ENCODE data around the gene NEK1.

The NEK1 gene

DNA sequence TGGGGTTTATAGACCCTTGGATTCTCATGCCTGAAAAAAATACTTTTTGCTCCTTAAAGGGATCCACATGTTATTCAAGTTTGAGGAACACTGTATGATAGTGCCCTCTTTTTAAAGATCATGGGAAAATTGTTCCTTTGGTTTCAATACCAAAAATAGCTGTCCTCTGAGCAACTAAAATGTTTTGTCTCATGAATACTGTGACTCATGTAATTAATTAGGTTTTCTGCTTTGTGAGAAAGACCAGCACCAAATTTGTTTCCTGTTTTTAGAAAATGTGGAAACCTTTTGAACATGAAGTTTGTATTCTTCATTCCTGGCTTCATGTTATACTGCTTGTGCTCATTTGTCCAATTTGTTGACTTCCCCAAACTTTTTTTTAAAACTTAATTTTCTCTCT is 214.1 kb downstream of the NEK1 start:
- DNase-seq (ENCODE audit: low spot score) = no peak
- Histone ChIP-seq H3K4me3 (no peak overlapping the region), H3K27ac (no peak overlapping the region)
- TF ChIP-seq, protein P1, sequence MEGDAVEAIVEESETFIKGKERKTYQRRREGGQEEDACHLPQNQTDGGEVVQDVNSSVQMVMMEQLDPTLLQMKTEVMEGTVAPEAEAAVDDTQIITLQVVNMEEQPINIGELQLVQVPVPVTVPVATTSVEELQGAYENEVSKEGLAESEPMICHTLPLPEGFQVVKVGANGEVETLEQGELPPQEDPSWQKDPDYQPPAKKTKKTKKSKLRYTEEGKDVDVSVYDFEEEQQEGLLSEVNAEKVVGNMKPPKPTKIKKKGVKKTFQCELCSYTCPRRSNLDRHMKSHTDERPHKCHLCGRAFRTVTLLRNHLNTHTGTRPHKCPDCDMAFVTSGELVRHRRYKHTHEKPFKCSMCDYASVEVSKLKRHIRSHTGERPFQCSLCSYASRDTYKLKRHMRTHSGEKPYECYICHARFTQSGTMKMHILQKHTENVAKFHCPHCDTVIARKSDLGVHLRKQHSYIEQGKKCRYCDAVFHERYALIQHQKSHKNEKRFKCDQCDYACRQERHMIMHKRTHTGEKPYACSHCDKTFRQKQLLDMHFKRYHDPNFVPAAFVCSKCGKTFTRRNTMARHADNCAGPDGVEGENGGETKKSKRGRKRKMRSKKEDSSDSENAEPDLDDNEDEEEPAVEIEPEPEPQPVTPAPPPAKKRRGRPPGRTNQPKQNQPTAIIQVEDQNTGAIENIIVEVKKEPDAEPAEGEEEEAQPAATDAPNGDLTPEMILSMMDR (IDR thresholded peaks at IDR 0.05) = no peak

DNA sequence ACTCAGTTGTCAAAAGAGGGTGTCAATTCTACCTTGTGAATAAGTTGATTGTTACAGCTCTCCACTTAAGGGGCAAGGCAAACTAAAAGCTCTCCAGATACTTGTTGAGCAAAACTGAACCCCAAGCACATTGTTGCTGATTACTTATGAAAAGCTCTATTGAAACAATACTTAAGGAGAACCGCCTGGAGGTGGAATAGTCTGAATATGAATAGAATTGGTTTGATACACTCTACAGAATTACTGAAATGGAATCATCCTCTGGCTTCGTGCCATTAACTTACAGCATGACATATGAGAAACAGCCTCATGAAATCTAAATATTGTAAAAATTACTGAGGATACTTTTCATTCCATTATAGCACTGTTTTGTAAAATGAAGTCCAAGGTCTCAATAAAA is 214.6 kb downstream of the NEK1 start:
- no peak for DNase-seq (ENCODE audit: low spot score)
- TF ChIP-seq, protein P1 (IDR thresholded peaks at IDR 0.05) = no peak
- no peak overlapping the region for H3K27ac ChIP-seq
- H3K4me3 ChIP-seq = no peak overlapping the region

DNA sequence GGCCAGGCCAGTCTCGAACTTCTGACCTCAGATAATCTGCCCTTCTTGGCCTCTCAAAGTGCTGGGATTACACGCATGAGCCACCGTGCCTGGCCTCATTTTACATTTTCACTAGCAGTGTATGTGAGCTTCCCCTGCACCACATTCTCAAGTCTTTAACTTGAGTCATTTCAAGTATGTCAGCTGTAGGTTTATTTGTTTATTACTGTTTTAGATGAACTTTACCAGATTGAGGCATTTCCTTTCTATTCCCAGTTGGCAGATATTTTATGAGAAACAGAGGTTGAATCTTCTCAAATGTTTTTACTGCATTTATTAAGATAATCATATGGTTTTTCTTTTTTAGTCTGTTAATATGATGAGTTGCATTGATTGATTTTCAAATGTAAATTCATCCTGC is 227.0 kb downstream of the NEK1 start:
- TF ChIP-seq, protein P1 (IDR thresholded peaks at IDR 0.05) = no peak
- no peak overlapping the region for H3K4me3 ChIP-seq
- no peak for DNase-seq (ENCODE audit: low spot score)
- H3K27ac ChIP-seq = no peak overlapping the region

DNA sequence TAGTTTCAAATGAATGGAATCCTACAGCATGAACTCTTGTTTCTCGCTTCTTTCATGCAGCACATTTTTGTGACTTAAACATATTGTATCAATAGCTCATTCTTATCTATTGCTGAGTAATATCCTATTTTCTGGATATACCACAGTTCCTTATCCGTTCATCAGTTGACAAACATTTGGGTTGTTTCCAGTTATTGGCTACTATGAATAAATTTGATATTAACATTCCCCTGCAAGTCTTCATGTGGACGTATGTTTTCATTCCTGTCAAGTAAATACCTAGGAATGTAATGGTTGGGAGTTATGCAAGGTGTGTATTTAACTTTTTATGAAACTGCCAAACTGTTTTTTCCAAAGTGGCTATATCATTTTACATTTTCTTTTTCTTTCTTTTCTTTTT is 227.6 kb downstream of the NEK1 start:
- H3K4me3 ChIP-seq = no peak overlapping the region
- H3K27ac ChIP-seq = no peak overlapping the region
- TF ChIP-seq, protein P1 (IDR thresholded peaks at IDR 0.05) = no peak
- no peak for DNase-seq (ENCODE audit: low spot score)

DNA sequence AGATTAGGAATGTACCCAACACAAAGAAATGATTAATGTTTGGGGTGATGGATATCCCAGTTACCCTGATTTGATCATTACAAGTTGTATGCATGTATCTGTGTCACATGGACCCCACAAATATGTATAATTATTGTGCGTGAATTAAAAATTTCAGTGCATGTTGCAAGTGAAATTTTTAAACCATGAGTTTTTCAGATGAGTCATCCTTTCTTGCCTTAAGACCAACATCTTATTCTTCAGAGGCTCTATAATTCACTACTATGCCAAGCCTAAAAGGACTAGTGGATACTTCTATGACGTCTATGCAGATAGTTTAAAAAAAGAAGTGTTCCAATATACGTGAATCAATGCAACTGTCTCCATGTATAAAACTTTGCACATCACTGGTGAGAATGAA is 228.7 kb downstream of the NEK1 start:
- Histone ChIP-seq H3K27ac (no peak overlapping the region), H3K4me3 (no peak overlapping the region)
- TF ChIP-seq, protein P1 (IDR thresholded peaks at IDR 0.05) = no peak
- DNase-seq (ENCODE audit: low spot score) = no peak

DNA sequence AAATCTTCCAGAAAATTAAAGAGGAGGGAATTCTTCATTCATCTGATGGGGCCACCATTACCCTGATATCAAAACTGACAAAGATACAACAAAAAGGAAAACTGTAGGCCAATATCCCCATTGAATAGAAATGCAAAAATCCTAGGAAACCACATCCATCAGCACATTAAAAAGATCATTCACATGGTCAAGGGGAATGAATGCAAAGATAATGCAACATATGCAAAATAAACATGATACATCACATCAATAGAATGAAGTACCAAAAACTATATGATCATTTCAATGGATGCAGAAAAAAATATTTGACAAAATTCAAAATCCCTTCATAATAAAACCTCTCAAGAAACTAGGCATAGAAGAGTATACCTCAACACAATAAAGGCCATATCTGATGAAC is 232.7 kb downstream of the NEK1 start:
- Histone ChIP-seq H3K4me3 (no peak overlapping the region), H3K27ac (no peak overlapping the region)
- TF ChIP-seq, protein P1 (IDR thresholded peaks at IDR 0.05) = no peak
- DNase-seq (ENCODE audit: low spot score) = no peak

DNA sequence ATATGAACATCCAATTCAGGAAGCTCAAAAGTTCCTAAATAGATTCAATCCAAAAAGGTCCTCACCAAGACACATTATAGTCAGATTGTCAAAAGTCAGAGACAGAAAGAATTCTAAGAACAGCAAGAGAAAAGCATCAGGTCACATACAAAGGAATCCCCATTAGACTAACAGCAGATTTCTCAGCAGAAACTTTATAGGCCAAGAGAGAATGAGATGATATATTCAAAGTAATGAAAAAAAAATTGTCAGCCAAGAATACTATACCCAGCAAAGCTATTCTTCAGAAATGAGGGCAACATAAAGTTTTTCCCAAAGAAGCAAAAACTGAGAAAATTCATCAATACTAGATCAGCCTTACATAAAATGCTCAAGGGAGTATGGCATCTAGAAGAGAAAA is 235.0 kb downstream of the NEK1 start:
- Histone ChIP-seq H3K4me3 (no peak overlapping the region), H3K27ac (no peak overlapping the region)
- TF ChIP-seq, protein P1 (IDR thresholded peaks at IDR 0.05) = no peak
- no peak for DNase-seq (ENCODE audit: low spot score)
